GM21825 (cell line): ENCODE measurements around the gene SLC5A4.
"Not testable (repeated sequence)": the region's sequence is repeated elsewhere in the genome, so short reads cannot be mapped to it uniquely, and the experiment has no call there.

Experiments
- ATAC-seq: cut with Tn5 transposase; IDR thresholded peaks from one replicate; pipeline ENCODE4 v1.9.1; 2021; ENCODE audit warnings: mild to moderate bottlenecking, moderate library complexity; ENCODE audit not compliant: unreplicated experiment

Gene SLC5A4

DNA sequence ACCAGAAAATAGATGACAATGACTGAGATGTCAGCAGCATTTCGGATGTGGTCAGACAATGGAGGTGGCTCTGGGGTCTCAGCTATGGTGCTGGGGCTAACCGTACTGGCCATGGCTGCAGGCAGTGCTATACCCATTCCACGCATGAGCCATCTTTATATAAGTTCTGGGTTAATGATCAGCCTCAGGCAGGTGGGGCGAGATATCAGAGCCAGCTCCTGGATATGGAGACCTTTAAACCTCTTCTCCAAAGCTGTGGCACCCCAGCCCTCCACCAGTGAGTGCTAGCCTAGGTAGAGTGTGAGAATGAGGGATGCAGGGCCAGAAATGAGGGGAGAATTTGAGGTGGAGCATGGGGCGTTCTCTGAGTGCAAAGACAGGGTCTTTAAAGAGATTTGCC is at the start of gene SLC5A4:
SLC5A4 (minus strand) TSS at position 131 of the 400 bp plus-strand sequence; CDS start at position 113, 18 bp downstream.
- no peak for ATAC-seq

DNA sequence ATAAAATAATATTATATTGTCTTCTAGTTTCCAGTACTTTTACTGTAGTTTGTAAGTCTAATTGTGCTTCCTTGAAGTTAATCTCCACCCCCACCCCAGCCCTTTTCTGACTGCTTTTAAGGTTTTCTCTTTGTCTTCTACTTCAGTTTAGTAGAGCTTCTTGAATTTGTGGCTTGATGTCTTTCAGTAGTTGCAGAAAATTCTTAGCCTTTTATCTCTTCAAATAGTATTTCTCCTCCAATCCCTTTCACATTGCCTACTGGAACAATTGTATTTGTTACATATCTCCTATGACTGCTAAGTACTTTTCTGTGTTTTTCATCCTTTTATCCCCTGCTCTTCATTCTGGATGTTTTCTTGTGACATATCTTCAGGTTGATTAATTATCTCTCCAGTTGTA is 38.8 kb upstream of the SLC5A4 start:
- ATAC-seq: not testable (repeated sequence)

GRCh38 chr22:32286290-32286840 is 31.2 kb upstream of the SLC5A4 start:
- ATAC-seq: no peak

- no peak for ATAC-seq
These were observed 25.9 kb upstream of the SLC5A4 start for GRCh38 chr22:32281072-32281471.

DNA sequence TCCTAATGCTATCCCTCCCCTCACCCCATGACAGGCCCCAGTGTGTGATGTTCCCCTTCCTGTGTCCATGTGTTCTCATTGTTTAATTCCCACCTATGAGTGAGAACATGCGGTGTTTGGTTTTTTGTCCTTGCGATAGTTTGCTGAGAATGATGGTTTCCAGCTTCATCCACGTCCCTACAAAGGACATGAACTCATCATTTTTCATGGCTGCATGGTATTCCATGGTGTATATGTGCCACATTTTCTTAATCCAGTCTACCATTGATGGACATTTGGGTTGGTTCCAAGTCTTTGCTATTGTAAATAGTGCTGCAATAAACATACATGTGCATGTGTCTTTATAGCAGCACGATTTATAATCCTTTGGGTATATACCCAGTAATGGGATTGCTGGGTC is 20.2 kb upstream of the SLC5A4 start:
- not testable (repeated sequence) for ATAC-seq

DNA sequence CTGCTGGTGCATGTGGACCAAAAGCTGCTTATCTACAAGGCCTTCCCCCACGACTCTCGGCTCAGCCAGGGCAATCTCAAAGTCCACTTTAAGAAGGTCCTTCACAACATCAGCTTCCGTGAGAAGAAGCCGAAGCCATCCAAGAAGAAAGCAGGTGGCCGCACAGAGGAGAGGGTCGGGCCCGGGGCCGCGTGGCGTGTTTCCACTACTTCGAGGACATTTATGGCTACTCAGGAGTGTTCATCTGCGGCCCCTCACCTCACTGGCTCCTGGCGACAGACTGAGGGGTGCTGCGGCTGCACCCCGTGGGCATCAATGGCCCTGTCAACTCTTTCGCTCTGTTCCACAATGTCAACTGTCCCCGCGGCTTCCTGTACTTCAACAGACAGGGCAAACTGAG is 16.2 kb upstream of the SLC5A4 start:
- ATAC-seq: no peak

GRCh38 chr22:32270641-32271369 is 15.7 kb upstream of the SLC5A4 start:
- no peak for ATAC-seq

GRCh38 chr22:32269316-32269715 is 14.2 kb upstream of the SLC5A4 start:
- ATAC-seq: no peak

DNA sequence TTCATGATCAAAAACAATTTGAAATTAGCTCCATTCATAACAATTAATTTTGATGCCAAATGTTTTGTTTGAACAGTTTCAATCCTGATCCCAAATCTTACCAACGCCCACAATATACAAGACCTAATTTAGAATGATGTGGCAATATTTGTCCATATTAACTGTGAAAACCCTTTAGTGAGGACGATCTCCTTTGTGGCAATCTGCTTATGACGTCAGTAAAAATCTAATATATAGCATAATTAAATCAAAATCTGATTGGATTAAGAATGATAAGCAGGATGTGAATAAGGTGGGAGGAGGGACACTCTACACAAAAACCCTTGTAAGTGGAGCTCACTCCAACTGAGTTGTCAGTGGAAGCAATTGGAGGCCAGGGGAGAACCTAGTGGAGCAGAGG is 11.9 kb upstream of the SLC5A4 start:
- no peak for ATAC-seq

- ATAC-seq: no peak
These were observed 11.0 kb upstream of the SLC5A4 start for GRCh38 chr22:32265882-32266767.

DNA sequence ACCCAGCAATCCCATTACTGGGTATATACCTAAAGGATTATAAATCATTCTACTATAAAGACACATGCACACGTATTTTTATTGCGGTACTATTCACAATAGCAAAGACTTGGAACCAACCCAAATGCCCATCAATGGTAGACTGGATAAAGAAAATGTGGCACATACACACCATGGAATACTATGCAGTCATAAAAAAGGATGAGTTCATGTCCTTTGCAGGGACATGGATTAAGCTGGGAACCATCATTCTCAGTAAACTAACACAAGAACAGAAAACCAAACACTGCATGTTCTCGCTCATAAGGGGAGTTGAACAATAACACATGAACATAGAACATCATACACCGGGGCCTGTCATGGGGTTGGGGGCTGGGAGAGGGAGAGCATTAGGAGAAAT is 8.5 kb upstream of the SLC5A4 start:
- ATAC-seq: not testable (repeated sequence)

DNA sequence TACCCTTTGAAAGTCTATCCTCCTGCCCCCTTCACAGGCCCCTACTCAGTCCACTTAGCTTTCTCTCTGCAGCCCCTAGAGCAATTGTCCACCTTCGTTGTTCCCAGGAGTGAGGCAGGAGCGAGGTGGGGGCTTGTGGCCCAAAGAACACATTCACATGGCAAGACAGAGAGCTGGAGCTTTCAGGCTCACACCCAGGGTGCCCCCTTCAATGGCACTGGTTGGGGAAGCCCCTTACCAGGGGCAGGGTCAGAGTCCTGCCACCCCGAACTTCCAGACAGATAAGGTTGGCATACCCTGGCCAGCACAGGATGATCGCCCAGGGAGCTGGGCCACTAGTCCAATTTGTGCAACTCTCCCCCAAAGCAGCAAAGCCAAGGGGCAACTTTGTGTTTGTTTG is 6.2 kb upstream of the SLC5A4 start:
- ATAC-seq: no peak

GRCh38 chr22:32258791-32259190 is 3.6 kb upstream of the SLC5A4 start:
- ATAC-seq: no peak

- no peak for ATAC-seq
These were observed 579 bp upstream of the SLC5A4 start for GRCh38 chr22:32255726-32256125.

DNA sequence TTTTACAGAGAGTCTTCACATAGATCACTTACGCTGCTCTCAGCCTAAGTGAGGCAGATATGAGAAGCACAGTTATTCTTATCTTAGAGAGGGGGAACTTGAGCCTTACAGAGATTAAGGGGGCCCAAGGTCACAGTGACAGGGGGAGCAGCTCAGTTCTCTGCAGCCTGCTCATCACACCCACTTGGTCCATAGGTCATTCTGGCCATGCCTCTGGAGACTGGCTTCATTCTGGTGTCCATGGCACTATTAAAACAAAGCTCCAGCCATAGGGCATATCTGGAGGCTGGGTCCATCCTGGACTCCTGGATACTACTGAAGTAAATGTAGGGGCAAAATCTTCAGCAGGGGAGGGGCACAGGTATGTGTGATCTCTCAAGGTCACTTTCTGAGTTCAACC is 5.9 kb downstream of the SLC5A4 start:
- ATAC-seq: no peak

GRCh38 chr22:32248276-32248675 is 6.9 kb downstream of the SLC5A4 start:
- no peak for ATAC-seq

DNA sequence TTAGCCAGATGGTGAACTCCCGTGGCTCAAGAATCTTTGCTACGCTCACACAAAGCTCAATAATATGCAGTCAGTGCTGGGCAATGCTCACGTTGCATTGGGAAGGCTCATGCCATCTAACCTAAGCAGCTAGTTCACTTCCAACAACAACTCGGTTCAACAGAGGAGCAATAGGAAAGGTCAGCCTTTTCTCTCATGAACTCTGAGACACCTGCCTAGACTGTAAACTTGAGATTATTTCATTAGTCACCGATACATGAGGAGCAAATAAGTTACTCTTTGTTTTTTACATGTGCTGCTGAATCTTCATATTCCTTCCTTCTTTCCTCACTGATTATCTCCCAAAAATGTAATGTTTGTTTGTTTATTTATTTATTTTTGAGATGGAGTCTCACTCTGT is 9.0 kb downstream of the SLC5A4 start:
- ATAC-seq: no peak

- ATAC-seq: no peak
These were observed 10.1 kb downstream of the SLC5A4 start for GRCh38 chr22:32245042-32245441.

- ATAC-seq: no peak
These were observed 10.6 kb downstream of the SLC5A4 start for GRCh38 chr22:32244547-32244946.

DNA sequence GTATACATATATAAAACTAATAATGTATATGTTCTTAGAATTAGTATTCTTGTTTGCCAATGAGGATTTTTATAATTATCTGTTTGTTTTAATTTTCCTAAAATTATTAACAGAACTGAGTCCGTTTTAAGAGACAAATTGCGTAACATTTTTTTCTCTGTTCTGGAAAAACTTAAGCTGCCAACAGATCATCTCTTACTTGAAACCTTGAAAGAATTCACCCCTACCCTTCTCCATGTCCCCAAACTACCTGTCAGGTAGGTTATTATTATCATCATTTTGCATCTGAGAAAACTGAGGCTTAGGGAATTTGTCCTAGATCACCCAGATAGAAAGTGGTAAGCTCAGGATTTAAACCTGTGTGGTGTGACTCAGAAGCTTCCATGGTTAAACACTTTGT is 14.7 kb downstream of the SLC5A4 start:
- no peak for ATAC-seq

GRCh38 chr22:32237906-32238305 is 17.2 kb downstream of the SLC5A4 start:
- ATAC-seq: no peak

- no peak for ATAC-seq
These were observed 18.2 kb downstream of the SLC5A4 start for GRCh38 chr22:32236970-32237369.
